ENCODE data around the gene GLRA1. TPM values are rescaled to one million over a fixed set of nuclear protein-coding genes. Genes with fewer than 3 reads are reported as not detected.
"Not testable (repeated sequence)": the region's sequence is repeated elsewhere in the genome, so short reads cannot be mapped to it uniquely, and the experiment has no call there.

GLRA1 gene
- total and polyA plus RNA-seq, 4 donors, result not detected

DNA sequence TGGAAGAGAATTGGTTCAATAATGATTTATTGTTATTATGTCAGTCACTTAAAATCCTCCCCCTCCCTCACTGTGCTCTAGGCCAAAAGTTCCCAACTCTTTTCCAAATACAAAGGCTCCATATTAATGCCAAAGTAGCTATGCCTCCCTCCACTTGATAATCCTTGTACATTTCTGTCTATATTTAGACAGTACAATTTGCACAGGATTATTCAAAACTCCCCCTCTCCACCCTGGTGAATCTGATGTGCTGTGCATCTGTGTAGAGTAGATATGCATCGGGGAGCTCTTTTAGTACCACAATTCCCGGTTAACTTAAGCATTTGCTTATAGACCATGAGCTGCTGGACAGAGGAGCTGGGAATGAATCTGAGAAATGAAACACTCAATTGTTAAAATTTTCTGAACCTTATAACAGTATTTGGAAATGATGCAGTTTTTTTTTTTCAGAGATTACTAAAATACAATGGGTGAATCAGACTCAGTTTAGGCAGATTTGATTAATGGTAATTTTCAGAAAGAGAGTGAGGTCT is 27.6 kb downstream of the GLRA1 start:
- no peak for TF ChIP-seq YY1 (IDR thresholded peaks at IDR 0.05)
- no peak for TF ChIP-seq MAX (IDR thresholded peaks at IDR 0.05)
- 65% methylated on average over 2 of the region's 2 CpGs for WGBS
- no peaks in the 10 kb centered on the region for H3K27me3 ChIP-seq (ENCODE audit: control insufficient read depth in 4 of 4, insufficient read depth in 4 of 4, low read length in 3 of 4)
- no peaks in the 10 kb centered on the region for H3K36me3 ChIP-seq (ENCODE audit: control insufficient read depth in 4 of 4, insufficient read depth in 3 of 4, low read depth in 1 of 4, low read length in 3 of 4)
- H3K9ac ChIP-seq (ENCODE audit: low read depth in 1 of 2, low read length in 2 of 2), result no peak overlapping the region
- H3K4me1 ChIP-seq (ENCODE audit: control insufficient read depth in 4 of 4, insufficient read depth in 4 of 4, low read length in 3 of 4), result no peaks in the 10 kb centered on the region
- no peak overlapping the region for H3K27ac ChIP-seq (ENCODE audit: low read depth in 1 of 2, low read length in 2 of 2)
- DNase-seq (ENCODE audit: low spot score), result no peak
- H3K9me3 ChIP-seq (ENCODE audit: control insufficient read depth in 4 of 4, low read length in 3 of 4), result no peaks in the 10 kb centered on the region
- no peak overlapping the region for H3K4me3 ChIP-seq (ENCODE audit: low read depth in 1 of 3, low read length in 3 of 3)

DNA sequence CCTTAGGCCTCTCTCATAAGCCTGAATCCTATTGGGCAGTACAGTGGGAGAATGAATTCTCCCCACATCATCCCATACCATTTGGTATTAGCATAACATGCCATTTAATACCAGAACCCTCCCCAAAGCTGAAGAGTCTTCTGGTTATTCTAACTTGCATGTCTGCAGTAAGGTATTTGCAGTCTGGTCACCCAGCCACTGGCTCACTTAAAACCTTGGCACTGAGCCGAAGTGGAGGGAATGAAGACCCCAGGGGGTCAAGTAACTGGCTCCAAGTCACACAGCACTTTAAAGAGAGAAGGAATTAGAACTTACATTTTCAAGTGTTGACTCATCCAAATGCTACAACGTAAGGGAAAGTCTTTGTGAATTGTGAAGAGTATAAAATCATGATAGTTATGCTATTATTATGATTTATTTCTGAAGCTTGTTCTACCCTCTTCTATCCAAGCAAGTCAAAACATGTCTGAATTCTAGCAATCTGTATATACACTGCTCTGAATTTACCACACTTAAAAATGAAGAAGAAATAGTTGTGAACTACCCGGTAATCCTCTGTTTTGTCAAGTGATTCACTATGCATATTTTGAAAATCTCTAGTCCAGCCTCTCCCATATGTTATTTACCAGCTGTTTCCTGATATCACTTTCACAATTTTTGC is 28.5 kb downstream of the GLRA1 start:
- Histone ChIP-seq H3K36me3 (ENCODE audit: control insufficient read depth in 4 of 4, insufficient read depth in 3 of 4, low read depth in 1 of 4, low read length in 3 of 4) (no peaks in the 10 kb centered on the region), H3K9ac (ENCODE audit: low read depth in 1 of 2, low read length in 2 of 2) (no peak overlapping the region), H3K27ac (ENCODE audit: low read depth in 1 of 2, low read length in 2 of 2) (no peak overlapping the region), H3K4me1 (ENCODE audit: control insufficient read depth in 4 of 4, insufficient read depth in 4 of 4, low read length in 3 of 4) (no peaks in the 10 kb centered on the region), H3K27me3 (ENCODE audit: control insufficient read depth in 4 of 4, insufficient read depth in 4 of 4, low read length in 3 of 4) (no peaks in the 10 kb centered on the region), H3K4me3 (ENCODE audit: low read depth in 1 of 3, low read length in 3 of 3) (no peak overlapping the region), H3K9me3 (ENCODE audit: control insufficient read depth in 4 of 4, low read length in 3 of 4) (no peaks in the 10 kb centered on the region)
- WGBS, result 48% methylated on average over 3 of the region's 3 CpGs
- TF ChIP-seq FOXA2 (IDR thresholded peaks at IDR 0.05), result no peak
- TF ChIP-seq MAX (IDR thresholded peaks at IDR 0.05), result no peak
- TF ChIP-seq ATF3 (IDR thresholded peaks at IDR 0.05), result no peak
- no peak for TF ChIP-seq FOXA1 (IDR thresholded peaks at IDR 0.05)
- no peak for TF ChIP-seq EGR1 (IDR thresholded peaks at IDR 0.05; ENCODE audit: low read depth in 2 of 2)
- TF ChIP-seq RAD21 (IDR thresholded peaks at IDR 0.05), result no peak
- no peak for TF ChIP-seq TAF1 (conservative IDR thresholded peaks at IDR 0.05)
- no peak for DNase-seq (ENCODE audit: low spot score)

DNA sequence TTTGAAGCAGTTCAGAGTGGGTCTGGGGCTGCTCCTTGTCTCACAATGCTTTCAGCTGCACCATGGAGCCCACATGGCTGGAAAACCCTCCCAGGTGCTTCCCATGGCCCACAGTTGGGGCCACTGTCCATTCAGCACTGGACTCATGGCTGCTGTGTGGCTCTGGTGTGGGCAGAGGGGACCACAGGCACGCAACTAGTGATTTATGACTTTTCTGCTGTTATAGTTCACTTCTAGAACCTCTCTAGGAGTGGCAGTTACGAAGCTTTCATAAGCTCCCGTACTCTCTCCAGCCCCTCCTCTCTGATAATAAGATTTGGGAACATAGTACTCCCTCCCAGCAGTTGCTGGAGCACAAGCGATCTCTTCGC is 29.0 kb downstream of the GLRA1 start:
- DNase-seq (ENCODE audit: low spot score), result no peak
- H3K27me3 ChIP-seq (ENCODE audit: control insufficient read depth in 4 of 4, insufficient read depth in 4 of 4, low read length in 3 of 4), result no peaks in the 10 kb centered on the region
- no peak overlapping the region for H3K9ac ChIP-seq (ENCODE audit: low read depth in 1 of 2, low read length in 2 of 2)
- H3K4me3 ChIP-seq (ENCODE audit: low read depth in 1 of 3, low read length in 3 of 3), result no peak overlapping the region
- WGBS, result 73% methylated on average over 5 of the region's 5 CpGs
- no peak overlapping the region for H3K27ac ChIP-seq (ENCODE audit: low read depth in 1 of 2, low read length in 2 of 2)
- H3K9me3 ChIP-seq (ENCODE audit: control insufficient read depth in 4 of 4, low read length in 3 of 4), result no peaks in the 10 kb centered on the region
- TF ChIP-seq RXRA (IDR thresholded peaks at IDR 0.05), result no peak
- no peak for TF ChIP-seq NR2F2 (IDR thresholded peaks at IDR 0.05)
- TF ChIP-seq ATF3 (IDR thresholded peaks at IDR 0.05), result no peak
- TF ChIP-seq FOXA2 (IDR thresholded peaks at IDR 0.05), result no peak
- TF ChIP-seq YY1 (IDR thresholded peaks at IDR 0.05), result no peak
- no peak for TF ChIP-seq HNF4A (conservative IDR thresholded peaks at IDR 0.05)
- no peak for TF ChIP-seq GABPA (IDR thresholded peaks at IDR 0.05 in 1 of 2, conservative IDR thresholded peaks at IDR 0.05 in 1 of 2)
- no peak for TF ChIP-seq HNF4G (IDR thresholded peaks at IDR 0.05)
- TF ChIP-seq RAD21 (IDR thresholded peaks at IDR 0.05), result no peak
- no peaks in the 10 kb centered on the region for H3K4me1 ChIP-seq (ENCODE audit: control insufficient read depth in 4 of 4, insufficient read depth in 4 of 4, low read length in 3 of 4)
- H3K36me3 ChIP-seq (ENCODE audit: control insufficient read depth in 4 of 4, insufficient read depth in 3 of 4, low read depth in 1 of 4, low read length in 3 of 4), result no peaks in the 10 kb centered on the region

- not testable (repeated sequence) for H3K9me3 ChIP-seq (ENCODE audit: control insufficient read depth in 4 of 4, low read length in 3 of 4); H3K36me3 ChIP-seq (ENCODE audit: control insufficient read depth in 4 of 4, insufficient read depth in 3 of 4, low read depth in 1 of 4, low read length in 3 of 4); H3K27me3 ChIP-seq (ENCODE audit: control insufficient read depth in 4 of 4, insufficient read depth in 4 of 4, low read length in 3 of 4); H3K4me3 ChIP-seq (ENCODE audit: low read depth in 1 of 3, low read length in 3 of 3); H3K4me1 ChIP-seq (ENCODE audit: control insufficient read depth in 4 of 4, insufficient read depth in 4 of 4, low read length in 3 of 4); H3K9ac ChIP-seq (ENCODE audit: low read depth in 1 of 2, low read length in 2 of 2); H3K27ac ChIP-seq (ENCODE audit: low read depth in 1 of 2, low read length in 2 of 2); DNase-seq (ENCODE audit: low spot score)
- 84% methylated on average over 2 of the region's 2 CpGs for WGBS
These were observed 31.2 kb downstream of the GLRA1 start for GRCh38 chr5:151893485-151893884.

All from liver (tissue), 9 donors.